Central memory CD8-positive, alpha-beta T cell (primary cell): ENCODE data around the gene FAM240B.

ENCODE experiments used
- ATAC-seq: fragments of 150-1000 bp; cut with Tn5 transposase; replicated peaks from 2 replicates; pipeline ENCODE4 v1.10.0; 2022; ENCODE audit warnings: mild to moderate bottlenecking, moderate FRiP score, moderate number of reproducible peaks; ENCODE audit not compliant: poor library complexity, severe bottlenecking; ENCODE audit errors: extremely low read depth
- DNase-seq, 2 donors: peaks; one replicate each; pipeline ENCODE4 v3.0.0; 2021; ENCODE audit warnings: low spot score in 2 of 2
- H3K27ac Mint-ChIP-seq: one replicate; pipeline ENCODE4 v1.8.0; 2022; ENCODE audit warnings: low read depth, mild to moderate bottlenecking, moderate library complexity, mixed read lengths
- H3K27me3 Mint-ChIP-seq: one replicate; pipeline ENCODE4 v1.8.0; 2022; ENCODE audit warnings: mixed read lengths
- H3K36me3 Mint-ChIP-seq: one replicate; pipeline ENCODE4 v1.8.0; 2022; ENCODE audit warnings: mild to moderate bottlenecking, moderate library complexity, mixed read lengths; ENCODE audit not compliant: insufficient read depth
- H3K4me1 Mint-ChIP-seq: one replicate; pipeline ENCODE4 v1.8.0; 2022; ENCODE audit warnings: mixed read lengths
- H3K4me3 Mint-ChIP-seq: one replicate; pipeline ENCODE4 v1.8.0; 2022; ENCODE audit warnings: mild to moderate bottlenecking, moderate library complexity, mixed read lengths
- H3K9me3 Mint-ChIP-seq: one replicate; pipeline ENCODE4 v1.8.0; 2022; ENCODE audit warnings: mixed read lengths

FAM240B gene

GRCh38 chr9:38732885-38733284 is 13.0 kb upstream of the FAM240B start:
- no peak for ATAC-seq
- Mint-ChIP-seq H3K9me3 (no peaks in the 10 kb centered on the region), H3K36me3 (peaks cover 2% of the 10 kb centered on the region), H3K27me3 (peaks cover 32% of the 10 kb centered on the region), H3K4me1 (no peaks in the 10 kb centered on the region), H3K27ac (no peak overlapping the region), H3K4me3 (no peak overlapping the region)
- DNase-seq: no peak

- Mint-ChIP-seq H3K27ac (no peak overlapping the region), H3K36me3 (no peaks in the 10 kb centered on the region), H3K27me3 (peaks cover 23% of the 10 kb centered on the region), H3K4me1 (no peaks in the 10 kb centered on the region), H3K9me3 (no peaks in the 10 kb centered on the region), H3K4me3 (no peak overlapping the region)
- ATAC-seq (no peak), DNase-seq (no peak)
Measured at GRCh38 chr9:38727497-38728001, 7.6 kb upstream of the FAM240B start.

- H3K9me3 Mint-ChIP-seq: no peaks in the 10 kb centered on the region
- H3K4me1 Mint-ChIP-seq: no peaks in the 10 kb centered on the region
- no peaks in the 10 kb centered on the region for H3K36me3 Mint-ChIP-seq
- ATAC-seq (no peak), DNase-seq (no peak)
- no peak overlapping the region for H3K27ac Mint-ChIP-seq
- H3K4me3 Mint-ChIP-seq: no peak overlapping the region
- peaks cover 22% of the 10 kb centered on the region for H3K27me3 Mint-ChIP-seq
Measured at GRCh38 chr9:38724754-38725153, 4.8 kb upstream of the FAM240B start.

- no peaks in the 10 kb centered on the region for H3K36me3 Mint-ChIP-seq
- H3K9me3 Mint-ChIP-seq: no peaks in the 10 kb centered on the region
- ATAC-seq (no peak), DNase-seq (no peak)
- H3K27me3 Mint-ChIP-seq: peaks cover 36% of the 10 kb centered on the region
- H3K27ac Mint-ChIP-seq: no peak overlapping the region
- no peak overlapping the region for H3K4me3 Mint-ChIP-seq
- no peaks in the 10 kb centered on the region for H3K4me1 Mint-ChIP-seq
Measured at GRCh38 chr9:38718148-38718547, 1.8 kb downstream of the FAM240B start.

- no peak for DNase-seq
- H3K36me3 Mint-ChIP-seq: no peaks in the 10 kb centered on the region
Measured at GRCh38 chr9:38715684-38716083, 4.2 kb downstream of the FAM240B start.

GRCh38 chr9:38713426-38713825 is 6.5 kb downstream of the FAM240B start:
- ATAC-seq: no peak
- no peaks in the 10 kb centered on the region for H3K36me3 Mint-ChIP-seq

More at GRCh38 chr9:38715684-38716083, 4.2 kb downstream of the FAM240B start:
- no peaks in the 10 kb centered on the region for H3K4me1 Mint-ChIP-seq
- H3K4me3 Mint-ChIP-seq: no peak overlapping the region
- H3K27ac Mint-ChIP-seq: no peak overlapping the region
- peaks cover 60% of the 10 kb centered on the region for H3K27me3 Mint-ChIP-seq
- no peaks in the 10 kb centered on the region for H3K9me3 Mint-ChIP-seq
- no peak for ATAC-seq

GRCh38 chr9:38708759-38709158 is 11.2 kb downstream of the FAM240B start:
- H3K4me1 Mint-ChIP-seq: no peaks in the 10 kb centered on the region
- H3K27ac Mint-ChIP-seq: no peak overlapping the region
- H3K9me3 Mint-ChIP-seq: no peaks in the 10 kb centered on the region
- DNase-seq (no peak), ATAC-seq (no peak)
- peaks cover 42% of the 10 kb centered on the region for H3K27me3 Mint-ChIP-seq
- no peak overlapping the region for H3K4me3 Mint-ChIP-seq
- H3K36me3 Mint-ChIP-seq: no peaks in the 10 kb centered on the region

More at GRCh38 chr9:38713426-38713825, 6.5 kb downstream of the FAM240B start:
- Mint-ChIP-seq H3K4me1 (no peaks in the 10 kb centered on the region), H3K27ac (no peak overlapping the region), H3K4me3 (no peak overlapping the region), H3K27me3 (peaks cover 53% of the 10 kb centered on the region), H3K9me3 (no peaks in the 10 kb centered on the region)
- no peak for DNase-seq

GRCh38 chr9:38707885-38708637 is 11.9 kb downstream of the FAM240B start:
- DNase-seq (no peak), ATAC-seq (no peak)
- Mint-ChIP-seq H3K4me3 (no peak overlapping the region), H3K27ac (no peak overlapping the region), H3K9me3 (no peaks in the 10 kb centered on the region), H3K27me3 (peaks cover 42% of the 10 kb centered on the region), H3K36me3 (no peaks in the 10 kb centered on the region), H3K4me1 (no peaks in the 10 kb centered on the region)

GRCh38 chr9:38706493-38706892 is 13.4 kb downstream of the FAM240B start:
- Mint-ChIP-seq H3K4me3 (no peak overlapping the region), H3K27ac (no peak overlapping the region), H3K4me1 (no peaks in the 10 kb centered on the region), H3K9me3 (no peaks in the 10 kb centered on the region), H3K36me3 (no peaks in the 10 kb centered on the region), H3K27me3 (peaks cover 28% of the 10 kb centered on the region)
- no peak for ATAC-seq
- DNase-seq: no peak

GRCh38 chr9:38705917-38706316 is 14.0 kb downstream of the FAM240B start:
- ATAC-seq: no peak
- no peaks in the 10 kb centered on the region for H3K9me3 Mint-ChIP-seq
- no peak overlapping the region for H3K27ac Mint-ChIP-seq
- peaks cover 28% of the 10 kb centered on the region for H3K27me3 Mint-ChIP-seq
- H3K4me1 Mint-ChIP-seq: no peaks in the 10 kb centered on the region
- H3K4me3 Mint-ChIP-seq: no peak overlapping the region
- no peak for DNase-seq
- H3K36me3 Mint-ChIP-seq: no peaks in the 10 kb centered on the region

GRCh38 chr9:38700695-38701094 is 19.2 kb downstream of the FAM240B start:
- H3K27ac Mint-ChIP-seq: no peak overlapping the region
- ATAC-seq: no peak
- peaks cover 29% of the 10 kb centered on the region for H3K27me3 Mint-ChIP-seq
- no peaks in the 10 kb centered on the region for H3K9me3 Mint-ChIP-seq
- DNase-seq: no peak
- no peak overlapping the region for H3K4me3 Mint-ChIP-seq
- no peaks in the 10 kb centered on the region for H3K36me3 Mint-ChIP-seq
- no peaks in the 10 kb centered on the region for H3K4me1 Mint-ChIP-seq

- no peak overlapping the region for H3K4me3 Mint-ChIP-seq
- no peaks in the 10 kb centered on the region for H3K36me3 Mint-ChIP-seq
- DNase-seq: no peak
- H3K9me3 Mint-ChIP-seq: no peaks in the 10 kb centered on the region
- peaks cover 22% of the 10 kb centered on the region for H3K27me3 Mint-ChIP-seq
- H3K27ac Mint-ChIP-seq: no peak overlapping the region
- no peaks in the 10 kb centered on the region for H3K4me1 Mint-ChIP-seq
- no peak for ATAC-seq
Measured at GRCh38 chr9:38699337-38699736, 20.6 kb downstream of the FAM240B start.

- no peaks in the 10 kb centered on the region for H3K36me3 Mint-ChIP-seq
- H3K27me3 Mint-ChIP-seq: peaks cover 22% of the 10 kb centered on the region
- DNase-seq (no peak), ATAC-seq (no peak)
- H3K27ac Mint-ChIP-seq: no peak overlapping the region
- H3K4me3 Mint-ChIP-seq: no peak overlapping the region
- H3K4me1 Mint-ChIP-seq: no peaks in the 10 kb centered on the region
- H3K9me3 Mint-ChIP-seq: no peaks in the 10 kb centered on the region
Measured at GRCh38 chr9:38697776-38698300, 22.1 kb downstream of the FAM240B start.
